SK-N-SH treated with all-trans-retinoic acid at 6 μM for 48 hours (cell line): Measurements from ENCODE around the gene ZFP90.

Experiments
- ATAC-seq: fragments of 200-7000 bp; cut with Tn5 transposase; 3 replicates; pipeline ENCODE4 v1.9.1; 2020; ENCODE audit warnings: mild to moderate bottlenecking, moderate library complexity
- ARNTL ChIP-seq: fragments of 450-650 bp; formaldehyde crosslinking; IDR thresholded peaks from 2 replicates; pipeline ENCODE4 v1.5.0; 2020; ENCODE audit warnings: low read depth, mild to moderate bottlenecking, moderate library complexity, borderline replicate concordance
- CSDC2 ChIP-seq: fragments of 250-450 bp; sonication (Bioruptor Pico); IDR thresholded peaks from 2 replicates; pipeline ENCODE4 v1.5.0; 2020; ENCODE audit warnings: mild to moderate bottlenecking, moderate library complexity
- GLIS3 ChIP-seq: fragments of 250-450 bp; sonication (Bioruptor Pico); IDR thresholded peaks from 2 replicates; pipeline ENCODE4 v1.5.0; 2020; ENCODE audit warnings: mild to moderate bottlenecking, moderate library complexity
- ISL1 ChIP-seq: fragments of 250-450 bp; sonication (Bioruptor Pico); IDR thresholded peaks from 2 replicates; pipeline ENCODE4 v2.1.2; 2022; ENCODE audit warnings: mild to moderate bottlenecking, moderate library complexity
- OSR1 ChIP-seq: fragments of 250-450 bp; sonication (Bioruptor Pico); IDR thresholded peaks from 2 replicates; pipeline ENCODE4 v1.8.0; 2022; ENCODE audit warnings: moderate library complexity, mild to moderate bottlenecking, inconsistent platforms
- PPARA ChIP-seq: fragments of 250-450 bp; sonication (Bioruptor Pico); IDR thresholded peaks from 2 replicates; pipeline ENCODE4 v1.5.0; 2020; ENCODE audit warnings: mild to moderate bottlenecking, borderline replicate concordance
- RARB ChIP-seq: fragments of 250-450 bp; sonication (Bioruptor Pico); IDR thresholded peaks from 2 replicates; pipeline ENCODE4 v1.8.0; 2021; ENCODE audit warnings: mild to moderate bottlenecking, moderate library complexity
- SNAI2 ChIP-seq: fragments of 250-450 bp; sonication (Bioruptor Pico); IDR thresholded peaks from 2 replicates; pipeline ENCODE4 v1.5.0; 2020; ENCODE audit warnings: mild to moderate bottlenecking, moderate library complexity
- TCF4 ChIP-seq: fragments of 250-450 bp; sonication (Bioruptor Pico); IDR thresholded peaks from 2 replicates; pipeline ENCODE4 v1.8.0; 2021; ENCODE audit warnings: mild to moderate bottlenecking, moderate library complexity, borderline replicate concordance
- TOX ChIP-seq: fragments of 250-450 bp; sonication (Bioruptor Pico); IDR thresholded peaks from 2 replicates; pipeline ENCODE4 v1.8.0; 2021; ENCODE audit warnings: mild to moderate bottlenecking, moderate library complexity, borderline replicate concordance
- ZC3H10 ChIP-seq: fragments of 250-450 bp; sonication (Bioruptor Pico); IDR thresholded peaks from 2 replicates; pipeline ENCODE4 v1.5.1; 2021; ENCODE audit warnings: mild to moderate bottlenecking, moderate library complexity
- ZFP30 ChIP-seq: fragments of 450-650 bp; formaldehyde crosslinking; IDR thresholded peaks from 2 replicates; pipeline ENCODE4 v1.5.0; 2022; ENCODE audit warnings: mild to moderate bottlenecking, moderate library complexity
- ZNF565 ChIP-seq: fragments of 450-650 bp; formaldehyde crosslinking; conservative IDR thresholded peaks from 2 replicates; pipeline ENCODE4 v1.5.0; 2020; ENCODE audit warnings: low read depth, mild to moderate bottlenecking, moderate library complexity
- ZNF70 ChIP-seq: fragments of 450-650 bp; formaldehyde crosslinking; IDR thresholded peaks from 2 replicates; pipeline ENCODE4 v1.5.0; 2020; ENCODE audit warnings: mild to moderate bottlenecking, moderate library complexity
- ZNF8 ChIP-seq: fragments of 450-650 bp; formaldehyde crosslinking; IDR thresholded peaks from 2 replicates; pipeline ENCODE4 v1.5.0; 2020; ENCODE audit warnings: mild to moderate bottlenecking, moderate library complexity
- TF ChIP-seq, protein P1 (sequence below): fragments of 250-450 bp; sonication (Bioruptor Pico); IDR thresholded peaks from 2 replicates; pipeline ENCODE4 v1.8.0; 2020; ENCODE audit warnings: mild to moderate bottlenecking, moderate library complexity, borderline replicate concordance
- TF ChIP-seq, protein P2 (sequence below): fragments of 250-450 bp; sonication (Bioruptor Pico); IDR thresholded peaks from 2 replicates; pipeline ENCODE4 v1.5.1; 2021; ENCODE audit warnings: mild to moderate bottlenecking, moderate library complexity
- TF ChIP-seq, protein P3 (sequence below): fragments of 250-450 bp; sonication (Bioruptor Pico); IDR thresholded peaks from 2 replicates; pipeline ENCODE4 v1.5.1; 2020; ENCODE audit warnings: low read depth, mild to moderate bottlenecking, moderate library complexity
- TF ChIP-seq, protein P4 (sequence below): fragments of 250-450 bp; sonication (Bioruptor Pico); IDR thresholded peaks from 2 replicates; pipeline ENCODE4 v1.8.0; 2021; ENCODE audit warnings: low read depth, mild to moderate bottlenecking, moderate library complexity, borderline replicate concordance
- TF ChIP-seq, protein P5 (sequence below): fragments of 250-450 bp; sonication (Bioruptor Pico); IDR thresholded peaks from 2 replicates; pipeline ENCODE4 v1.5.0; 2020; ENCODE audit warnings: mild to moderate bottlenecking, moderate library complexity

Gene ZFP90

DNA sequence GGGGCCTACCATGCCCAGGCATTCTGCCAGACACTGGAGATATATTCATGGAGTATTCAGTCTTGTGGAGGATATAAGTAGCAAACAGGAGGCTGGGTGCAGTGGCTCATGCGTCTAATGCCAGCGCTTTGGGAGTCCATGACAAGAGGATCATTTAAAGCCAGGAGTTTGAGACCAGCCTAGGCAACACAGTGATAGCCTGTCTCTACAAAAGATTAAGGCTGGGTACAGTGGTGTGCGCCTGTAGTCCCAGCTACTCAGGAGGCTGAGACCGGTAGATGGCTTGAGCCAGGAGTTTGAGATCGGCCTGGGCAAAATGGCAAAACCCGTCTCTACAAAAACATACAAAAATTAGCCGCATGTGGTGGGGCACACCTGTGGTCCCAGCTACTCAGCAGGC, 68.4 kb downstream of the ZFP90 start:
- no peak for ATAC-seq

DNA sequence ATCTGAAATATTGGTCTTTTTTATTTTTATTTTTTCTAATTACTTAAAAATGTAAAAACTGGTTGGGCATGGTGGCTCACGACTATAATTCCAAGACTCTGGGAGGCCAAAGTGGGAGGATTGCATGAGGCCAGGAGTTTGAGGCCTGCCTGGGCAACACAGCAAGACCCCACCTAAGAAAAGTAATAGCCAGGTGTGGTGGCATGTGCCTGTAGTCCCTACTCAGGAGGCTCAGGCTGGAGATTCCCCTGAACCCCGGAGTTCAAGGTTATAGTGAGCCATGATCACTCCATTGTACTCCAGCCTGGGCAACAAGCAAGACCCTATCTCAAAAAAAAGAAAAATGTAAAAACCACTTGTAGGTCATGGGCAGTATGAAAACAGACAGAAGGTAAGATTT, 69.2 kb downstream of the ZFP90 start:
- TF ChIP-seq RARB (no peak), SNAI2 (no peak), TOX (CRISPR knock-in tag) (no peak), ISL1 (CRISPR knock-in tag) (no peak)
- TF ChIP-seq, protein P1, sequence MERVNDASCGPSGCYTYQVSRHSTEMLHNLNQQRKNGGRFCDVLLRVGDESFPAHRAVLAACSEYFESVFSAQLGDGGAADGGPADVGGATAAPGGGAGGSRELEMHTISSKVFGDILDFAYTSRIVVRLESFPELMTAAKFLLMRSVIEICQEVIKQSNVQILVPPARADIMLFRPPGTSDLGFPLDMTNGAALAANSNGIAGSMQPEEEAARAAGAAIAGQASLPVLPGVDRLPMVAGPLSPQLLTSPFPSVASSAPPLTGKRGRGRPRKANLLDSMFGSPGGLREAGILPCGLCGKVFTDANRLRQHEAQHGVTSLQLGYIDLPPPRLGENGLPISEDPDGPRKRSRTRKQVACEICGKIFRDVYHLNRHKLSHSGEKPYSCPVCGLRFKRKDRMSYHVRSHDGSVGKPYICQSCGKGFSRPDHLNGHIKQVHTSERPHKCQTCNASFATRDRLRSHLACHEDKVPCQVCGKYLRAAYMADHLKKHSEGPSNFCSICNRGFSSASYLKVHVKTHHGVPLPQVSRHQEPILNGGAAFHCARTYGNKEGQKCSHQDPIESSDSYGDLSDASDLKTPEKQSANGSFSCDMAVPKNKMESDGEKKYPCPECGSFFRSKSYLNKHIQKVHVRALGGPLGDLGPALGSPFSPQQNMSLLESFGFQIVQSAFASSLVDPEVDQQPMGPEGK = no peak
- TF ChIP-seq, protein P2, sequence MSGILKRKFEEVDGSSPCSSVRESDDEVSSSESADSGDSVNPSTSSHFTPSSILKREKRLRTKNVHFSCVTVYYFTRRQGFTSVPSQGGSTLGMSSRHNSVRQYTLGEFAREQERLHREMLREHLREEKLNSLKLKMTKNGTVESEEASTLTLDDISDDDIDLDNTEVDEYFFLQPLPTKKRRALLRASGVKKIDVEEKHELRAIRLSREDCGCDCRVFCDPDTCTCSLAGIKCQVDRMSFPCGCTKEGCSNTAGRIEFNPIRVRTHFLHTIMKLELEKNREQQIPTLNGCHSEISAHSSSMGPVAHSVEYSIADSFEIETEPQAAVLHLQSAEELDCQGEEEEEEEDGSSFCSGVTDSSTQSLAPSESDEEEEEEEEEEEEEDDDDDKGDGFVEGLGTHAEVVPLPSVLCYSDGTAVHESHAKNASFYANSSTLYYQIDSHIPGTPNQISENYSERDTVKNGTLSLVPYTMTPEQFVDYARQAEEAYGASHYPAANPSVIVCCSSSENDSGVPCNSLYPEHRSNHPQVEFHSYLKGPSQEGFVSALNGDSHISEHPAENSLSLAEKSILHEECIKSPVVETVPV (CRISPR knock-in tag) = no peak
- ATAC-seq = no peak

More for the DNA sequence above, 68.4 kb downstream of the ZFP90 start:
- TF ChIP-seq RARB = no peak
- TF ChIP-seq, protein P3, sequence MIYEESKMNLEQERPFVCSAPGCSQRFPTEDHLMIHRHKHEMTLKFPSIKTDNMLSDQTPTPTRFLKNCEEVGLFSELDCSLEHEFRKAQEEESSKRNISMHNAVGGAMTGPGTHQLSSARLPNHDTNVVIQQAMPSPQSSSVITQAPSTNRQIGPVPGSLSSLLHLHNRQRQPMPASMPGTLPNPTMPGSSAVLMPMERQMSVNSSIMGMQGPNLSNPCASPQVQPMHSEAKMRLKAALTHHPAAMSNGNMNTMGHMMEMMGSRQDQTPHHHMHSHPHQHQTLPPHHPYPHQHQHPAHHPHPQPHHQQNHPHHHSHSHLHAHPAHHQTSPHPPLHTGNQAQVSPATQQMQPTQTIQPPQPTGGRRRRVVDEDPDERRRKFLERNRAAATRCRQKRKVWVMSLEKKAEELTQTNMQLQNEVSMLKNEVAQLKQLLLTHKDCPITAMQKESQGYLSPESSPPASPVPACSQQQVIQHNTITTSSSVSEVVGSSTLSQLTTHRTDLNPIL = no peak
- no peak for TF ChIP-seq ZC3H10
- no peak for TF ChIP-seq ISL1 (CRISPR knock-in tag)
- no peak for TF ChIP-seq ARNTL (CRISPR knock-in tag)
- no peak for TF ChIP-seq ZFP30

DNA sequence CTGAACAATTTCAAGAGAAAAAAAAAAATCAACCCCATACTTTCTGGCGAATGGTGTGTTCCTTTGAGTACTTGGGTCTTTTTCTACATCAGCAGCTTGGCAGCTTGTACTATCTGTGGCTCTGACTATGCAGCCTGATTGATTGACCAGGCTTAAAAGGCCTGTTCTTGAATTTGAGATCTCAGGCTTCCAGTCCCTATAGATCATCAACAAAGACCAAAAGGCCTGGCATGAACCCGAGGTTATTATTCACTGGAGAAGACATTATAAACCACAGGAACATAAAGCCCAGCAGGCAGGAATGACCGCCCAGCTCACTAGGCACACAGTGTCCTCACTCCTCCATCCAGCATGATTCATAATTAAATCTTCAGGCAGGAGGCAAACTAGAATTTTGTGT, 73.9 kb downstream of the ZFP90 start:
- TF ChIP-seq ZC3H10 (no peak), OSR1 (CRISPR knock-in tag) (no peak), ISL1 (CRISPR knock-in tag) (no peak), TOX (CRISPR knock-in tag) (no peak), CSDC2 (CRISPR knock-in tag) (no peak), ZNF70 (CRISPR knock-in tag) (no peak), ZNF8 (CRISPR knock-in tag) (no peak), SNAI2 (no peak), TCF4 (no peak), GLIS3 (CRISPR knock-in tag) (no peak), RARB (no peak), PPARA (CRISPR knock-in tag) (no peak), ZNF565 (CRISPR knock-in tag) (no peak)
- TF ChIP-seq, protein P4, sequence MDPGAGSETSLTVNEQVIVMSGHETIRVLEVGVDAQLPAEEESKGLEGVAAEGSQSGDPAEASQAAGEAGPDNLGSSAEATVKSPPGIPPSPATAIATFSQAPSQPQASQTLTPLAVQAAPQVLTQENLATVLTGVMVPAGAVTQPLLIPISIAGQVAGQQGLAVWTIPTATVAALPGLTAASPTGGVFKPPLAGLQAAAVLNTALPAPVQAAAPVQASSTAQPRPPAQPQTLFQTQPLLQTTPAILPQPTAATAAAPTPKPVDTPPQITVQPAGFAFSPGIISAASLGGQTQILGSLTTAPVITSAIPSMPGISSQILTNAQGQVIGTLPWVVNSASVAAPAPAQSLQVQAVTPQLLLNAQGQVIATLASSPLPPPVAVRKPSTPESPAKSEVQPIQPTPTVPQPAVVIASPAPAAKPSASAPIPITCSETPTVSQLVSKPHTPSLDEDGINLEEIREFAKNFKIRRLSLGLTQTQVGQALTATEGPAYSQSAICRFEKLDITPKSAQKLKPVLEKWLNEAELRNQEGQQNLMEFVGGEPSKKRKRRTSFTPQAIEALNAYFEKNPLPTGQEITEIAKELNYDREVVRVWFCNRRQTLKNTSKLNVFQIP (CRISPR knock-in tag) = no peak
- TF ChIP-seq, protein P5, sequence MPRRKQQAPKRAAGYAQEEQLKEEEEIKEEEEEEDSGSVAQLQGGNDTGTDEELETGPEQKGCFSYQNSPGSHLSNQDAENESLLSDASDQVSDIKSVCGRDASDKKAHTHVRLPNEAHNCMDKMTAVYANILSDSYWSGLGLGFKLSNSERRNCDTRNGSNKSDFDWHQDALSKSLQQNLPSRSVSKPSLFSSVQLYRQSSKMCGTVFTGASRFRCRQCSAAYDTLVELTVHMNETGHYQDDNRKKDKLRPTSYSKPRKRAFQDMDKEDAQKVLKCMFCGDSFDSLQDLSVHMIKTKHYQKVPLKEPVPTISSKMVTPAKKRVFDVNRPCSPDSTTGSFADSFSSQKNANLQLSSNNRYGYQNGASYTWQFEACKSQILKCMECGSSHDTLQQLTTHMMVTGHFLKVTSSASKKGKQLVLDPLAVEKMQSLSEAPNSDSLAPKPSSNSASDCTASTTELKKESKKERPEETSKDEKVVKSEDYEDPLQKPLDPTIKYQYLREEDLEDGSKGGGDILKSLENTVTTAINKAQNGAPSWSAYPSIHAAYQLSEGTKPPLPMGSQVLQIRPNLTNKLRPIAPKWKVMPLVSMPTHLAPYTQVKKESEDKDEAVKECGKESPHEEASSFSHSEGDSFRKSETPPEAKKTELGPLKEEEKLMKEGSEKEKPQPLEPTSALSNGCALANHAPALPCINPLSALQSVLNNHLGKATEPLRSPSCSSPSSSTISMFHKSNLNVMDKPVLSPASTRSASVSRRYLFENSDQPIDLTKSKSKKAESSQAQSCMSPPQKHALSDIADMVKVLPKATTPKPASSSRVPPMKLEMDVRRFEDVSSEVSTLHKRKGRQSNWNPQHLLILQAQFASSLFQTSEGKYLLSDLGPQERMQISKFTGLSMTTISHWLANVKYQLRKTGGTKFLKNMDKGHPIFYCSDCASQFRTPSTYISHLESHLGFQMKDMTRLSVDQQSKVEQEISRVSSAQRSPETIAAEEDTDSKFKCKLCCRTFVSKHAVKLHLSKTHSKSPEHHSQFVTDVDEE (CRISPR knock-in tag) = no peak
- TF ChIP-seq, protein P3 = no peak
- TF ChIP-seq, all 23 proteins: peak for 0
- no peak for ATAC-seq
